ENCODE data around the gene MICU2.

MICU2 gene

DNA sequence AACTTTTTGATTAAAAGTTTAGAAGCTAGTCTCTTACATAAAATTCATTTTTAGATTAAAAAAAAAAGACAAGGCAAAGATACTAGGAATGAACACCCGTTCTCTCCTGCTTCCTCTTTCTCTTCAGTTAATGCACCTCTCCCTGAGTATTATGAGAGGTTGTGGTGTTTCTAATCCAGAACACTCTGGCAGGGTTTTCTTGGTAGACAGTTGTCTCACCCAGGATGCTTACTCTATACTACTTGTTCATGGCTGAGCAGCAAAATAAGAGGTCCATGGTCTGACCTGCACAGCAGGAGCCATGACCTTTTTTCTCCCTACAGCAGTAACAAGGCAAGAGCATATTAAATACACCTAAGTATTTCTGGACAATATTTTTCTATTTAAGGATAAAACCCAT lies 62.0 kb downstream of the MICU2 start:
- Histone ChIP-seq H3K27me3 (ENCODE audit: control insufficient read depth in 1 of 2, insufficient read depth in 2 of 2, low read length in 2 of 2) (no peaks in the 10 kb centered on the region), H3K4me3 (ENCODE audit: low read depth in 1 of 2, low read length in 2 of 2) (no peak overlapping the region), H3K9ac (ENCODE audit: low read length) (no peak overlapping the region), H3K9me3 (ENCODE audit: low read length) (no peaks in the 10 kb centered on the region), H3K4me1 (ENCODE audit: insufficient read depth, low read length) (no peaks in the 10 kb centered on the region), H3K36me3 (ENCODE audit: insufficient read depth, low read length) (no peaks in the 10 kb centered on the region), H3K27ac (ENCODE audit: low read depth, low read length) (no peak overlapping the region)

DNA sequence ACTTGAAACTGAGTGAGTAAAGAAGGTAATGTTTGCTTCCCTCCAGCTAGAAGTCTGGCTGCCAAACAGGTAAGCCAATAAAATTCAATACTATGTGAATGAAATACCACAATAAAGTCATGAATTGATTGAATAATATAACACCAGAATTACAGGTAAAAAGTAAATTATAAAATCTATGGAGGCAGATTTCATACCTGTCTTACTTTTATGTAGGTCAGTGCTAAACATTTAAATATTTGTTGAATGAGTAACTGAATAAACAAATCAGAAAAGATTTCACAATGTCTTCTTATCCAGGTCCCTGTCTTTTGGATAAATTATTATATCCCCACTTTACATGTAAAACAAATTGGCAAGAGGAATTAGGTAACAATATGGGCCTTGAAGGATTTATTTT lies 62.7 kb downstream of the MICU2 start:
- Histone ChIP-seq H3K27ac (ENCODE audit: low read depth, low read length) (no peak overlapping the region), H3K4me3 (ENCODE audit: low read depth in 1 of 2, low read length in 2 of 2) (no peak overlapping the region), H3K27me3 (ENCODE audit: control insufficient read depth in 1 of 2, insufficient read depth in 2 of 2, low read length in 2 of 2) (no peaks in the 10 kb centered on the region), H3K36me3 (ENCODE audit: insufficient read depth, low read length) (no peaks in the 10 kb centered on the region), H3K9ac (ENCODE audit: low read length) (no peak overlapping the region), H3K9me3 (ENCODE audit: low read length) (no peaks in the 10 kb centered on the region), H3K4me1 (ENCODE audit: insufficient read depth, low read length) (no peaks in the 10 kb centered on the region)

DNA sequence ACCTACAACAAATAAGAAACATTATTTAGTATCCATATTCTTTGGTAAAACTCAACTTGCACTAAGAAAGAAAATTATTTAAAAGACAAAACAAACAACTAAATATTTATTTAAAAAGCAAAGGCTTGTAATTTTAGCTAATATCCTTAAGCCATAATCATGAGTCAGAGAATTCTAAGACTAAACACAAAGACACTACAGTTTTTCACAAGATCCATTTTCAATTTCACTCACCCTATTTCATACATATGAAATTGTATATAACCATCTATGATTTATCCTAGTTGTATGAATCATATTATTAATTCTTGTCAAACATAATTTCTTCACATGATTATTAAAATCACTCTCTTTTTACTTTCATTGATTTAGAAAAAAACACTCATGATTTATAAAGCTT lies 64.3 kb downstream of the MICU2 start:
- H3K9me3 ChIP-seq (ENCODE audit: low read length), result no peaks in the 10 kb centered on the region
- H3K9ac ChIP-seq (ENCODE audit: low read length), result no peak overlapping the region
- no peak overlapping the region for H3K27ac ChIP-seq (ENCODE audit: low read depth, low read length)
- no peak overlapping the region for H3K4me3 ChIP-seq (ENCODE audit: low read depth in 1 of 2, low read length in 2 of 2)
- no peaks in the 10 kb centered on the region for H3K4me1 ChIP-seq (ENCODE audit: insufficient read depth, low read length)
- H3K27me3 ChIP-seq (ENCODE audit: control insufficient read depth in 1 of 2, insufficient read depth in 2 of 2, low read length in 2 of 2), result no peaks in the 10 kb centered on the region
- H3K36me3 ChIP-seq (ENCODE audit: insufficient read depth, low read length), result no peaks in the 10 kb centered on the region

DNA sequence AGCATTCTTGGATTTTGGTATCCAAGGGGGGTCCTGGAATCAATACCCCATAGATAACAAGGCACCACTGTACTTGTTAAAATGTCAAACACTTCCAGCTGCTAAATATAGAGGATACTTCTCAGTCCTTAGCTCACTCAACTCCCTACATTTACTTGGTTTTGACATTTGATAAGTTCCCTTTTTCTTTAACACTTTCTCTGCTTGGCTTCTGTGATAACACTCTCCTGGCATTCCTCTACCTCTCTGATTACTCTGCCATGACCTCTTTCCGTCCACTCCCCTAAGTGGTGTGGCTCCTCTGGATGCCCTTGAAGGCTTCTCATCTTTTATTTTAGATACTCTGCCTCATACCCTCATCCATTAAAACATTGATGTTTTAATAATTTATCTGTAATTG lies 65.2 kb downstream of the MICU2 start:
- H3K4me1 ChIP-seq (ENCODE audit: insufficient read depth, low read length), result no peaks in the 10 kb centered on the region
- no peaks in the 10 kb centered on the region for H3K27me3 ChIP-seq (ENCODE audit: control insufficient read depth in 1 of 2, insufficient read depth in 2 of 2, low read length in 2 of 2)
- H3K9me3 ChIP-seq (ENCODE audit: low read length), result no peaks in the 10 kb centered on the region
- H3K27ac ChIP-seq (ENCODE audit: low read depth, low read length), result no peak overlapping the region
- no peak overlapping the region for H3K9ac ChIP-seq (ENCODE audit: low read length)
- H3K36me3 ChIP-seq (ENCODE audit: insufficient read depth, low read length), result no peaks in the 10 kb centered on the region
- no peak overlapping the region for H3K4me3 ChIP-seq (ENCODE audit: low read depth in 1 of 2, low read length in 2 of 2)

DNA sequence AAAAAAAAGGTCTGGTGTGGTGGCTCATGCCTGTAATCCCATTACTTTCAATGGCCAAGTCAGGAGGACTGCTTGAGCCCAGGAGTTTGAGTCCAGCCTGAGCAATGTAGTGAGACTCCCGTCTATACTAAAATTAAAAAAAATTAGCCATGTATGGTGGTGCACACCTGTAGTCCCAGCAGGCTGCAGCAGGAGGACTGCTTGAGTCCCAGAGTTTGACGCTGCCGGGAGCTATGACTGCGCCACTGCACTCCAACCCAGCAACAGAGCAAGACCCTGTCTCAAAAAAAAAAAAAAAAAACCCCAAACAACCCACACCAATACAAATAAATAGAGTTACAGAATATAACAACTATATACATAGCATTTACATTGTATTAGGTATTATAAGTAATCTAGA lies 65.7 kb downstream of the MICU2 start:
- no peaks in the 10 kb centered on the region for H3K36me3 ChIP-seq (ENCODE audit: insufficient read depth, low read length)
- H3K4me3 ChIP-seq (ENCODE audit: low read depth in 1 of 2, low read length in 2 of 2), result no peak overlapping the region
- no peaks in the 10 kb centered on the region for H3K9me3 ChIP-seq (ENCODE audit: low read length)
- H3K4me1 ChIP-seq (ENCODE audit: insufficient read depth, low read length), result no peaks in the 10 kb centered on the region
- no peaks in the 10 kb centered on the region for H3K27me3 ChIP-seq (ENCODE audit: control insufficient read depth in 1 of 2, insufficient read depth in 2 of 2, low read length in 2 of 2)
- H3K27ac ChIP-seq (ENCODE audit: low read depth, low read length), result no peak overlapping the region
- H3K9ac ChIP-seq (ENCODE audit: low read length), result no peak overlapping the region

DNA sequence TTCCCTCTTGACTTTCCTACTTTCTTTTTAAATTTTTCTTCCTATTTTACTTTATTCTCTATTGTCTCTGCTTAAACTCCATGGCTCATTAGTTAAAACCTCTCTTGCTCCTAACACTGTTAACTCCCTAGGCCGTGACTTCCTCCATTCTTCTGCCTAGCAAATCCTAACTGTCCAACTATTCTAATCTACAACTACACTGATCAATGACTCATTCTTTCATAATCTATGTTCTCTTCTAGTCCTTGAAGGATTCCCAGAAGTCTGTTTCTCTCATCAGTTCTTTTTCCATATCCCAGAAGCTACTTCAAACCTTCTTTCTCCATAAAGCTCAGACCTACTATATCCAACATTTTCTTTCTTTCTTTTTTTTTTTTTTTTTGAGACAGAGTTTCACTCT lies 66.9 kb downstream of the MICU2 start:
- H3K9me3 ChIP-seq (ENCODE audit: low read length), result no peaks in the 10 kb centered on the region
- no peak overlapping the region for H3K4me3 ChIP-seq (ENCODE audit: low read depth in 1 of 2, low read length in 2 of 2)
- no peak overlapping the region for H3K9ac ChIP-seq (ENCODE audit: low read length)
- no peaks in the 10 kb centered on the region for H3K4me1 ChIP-seq (ENCODE audit: insufficient read depth, low read length)
- no peak overlapping the region for H3K27ac ChIP-seq (ENCODE audit: low read depth, low read length)
- H3K27me3 ChIP-seq (ENCODE audit: control insufficient read depth in 1 of 2, insufficient read depth in 2 of 2, low read length in 2 of 2), result no peaks in the 10 kb centered on the region
- no peaks in the 10 kb centered on the region for H3K36me3 ChIP-seq (ENCODE audit: insufficient read depth, low read length)

DNA sequence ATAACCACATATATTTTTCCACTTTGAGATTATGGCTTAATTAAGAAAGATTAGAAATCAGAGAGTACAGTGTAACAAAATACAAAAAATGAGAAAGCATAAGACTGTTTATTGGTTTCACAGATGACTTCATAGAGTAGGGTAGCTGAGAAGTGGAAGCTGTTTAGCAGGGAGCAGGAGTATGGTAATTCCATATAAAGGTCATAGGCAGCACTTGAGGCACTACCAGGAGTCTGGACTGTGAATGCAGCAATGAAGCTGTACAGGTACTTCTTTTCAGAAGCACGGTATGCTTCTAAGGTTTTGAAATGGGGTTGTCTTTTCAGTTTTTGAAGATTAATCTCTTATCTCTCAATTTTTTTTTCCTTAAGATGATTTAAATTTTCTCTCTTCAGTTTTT lies 69.2 kb downstream of the MICU2 start:
- Histone ChIP-seq H3K9ac (ENCODE audit: low read length) (no peak overlapping the region), H3K9me3 (ENCODE audit: low read length) (no peaks in the 10 kb centered on the region), H3K27me3 (ENCODE audit: control insufficient read depth in 1 of 2, insufficient read depth in 2 of 2, low read length in 2 of 2) (no peaks in the 10 kb centered on the region), H3K36me3 (ENCODE audit: insufficient read depth, low read length) (no peaks in the 10 kb centered on the region), H3K27ac (ENCODE audit: low read depth, low read length) (no peak overlapping the region), H3K4me3 (ENCODE audit: low read depth in 1 of 2, low read length in 2 of 2) (no peak overlapping the region), H3K4me1 (ENCODE audit: insufficient read depth, low read length) (no peaks in the 10 kb centered on the region)

DNA sequence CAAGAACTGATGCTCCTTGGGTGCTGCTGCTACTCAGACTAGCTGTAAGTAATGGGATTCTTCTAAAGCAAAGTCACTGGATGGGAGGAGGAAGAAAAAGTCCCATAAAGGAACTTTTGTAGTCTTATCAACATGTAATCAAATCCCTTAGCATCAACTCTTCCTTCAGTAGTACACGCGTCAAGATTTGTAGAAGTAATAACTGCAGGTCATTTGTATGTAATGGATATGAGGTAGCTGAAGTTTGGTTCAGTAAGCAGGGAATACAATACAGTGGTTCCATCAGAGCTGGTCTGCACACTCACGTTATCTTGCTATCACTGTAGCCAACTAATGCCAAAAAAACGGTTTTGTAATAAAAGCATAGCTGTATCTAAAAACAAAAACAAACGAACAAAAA lies 72.5 kb downstream of the MICU2 start:
- Histone ChIP-seq H3K27me3 (ENCODE audit: control insufficient read depth in 1 of 2, insufficient read depth in 2 of 2, low read length in 2 of 2) (no peaks in the 10 kb centered on the region), H3K9me3 (ENCODE audit: low read length) (no peaks in the 10 kb centered on the region), H3K4me3 (ENCODE audit: low read depth in 1 of 2, low read length in 2 of 2) (no peak overlapping the region), H3K4me1 (ENCODE audit: insufficient read depth, low read length) (no peaks in the 10 kb centered on the region), H3K9ac (ENCODE audit: low read length) (no peak overlapping the region), H3K36me3 (ENCODE audit: insufficient read depth, low read length) (no peaks in the 10 kb centered on the region), H3K27ac (ENCODE audit: low read depth, low read length) (no peak overlapping the region)

DNA sequence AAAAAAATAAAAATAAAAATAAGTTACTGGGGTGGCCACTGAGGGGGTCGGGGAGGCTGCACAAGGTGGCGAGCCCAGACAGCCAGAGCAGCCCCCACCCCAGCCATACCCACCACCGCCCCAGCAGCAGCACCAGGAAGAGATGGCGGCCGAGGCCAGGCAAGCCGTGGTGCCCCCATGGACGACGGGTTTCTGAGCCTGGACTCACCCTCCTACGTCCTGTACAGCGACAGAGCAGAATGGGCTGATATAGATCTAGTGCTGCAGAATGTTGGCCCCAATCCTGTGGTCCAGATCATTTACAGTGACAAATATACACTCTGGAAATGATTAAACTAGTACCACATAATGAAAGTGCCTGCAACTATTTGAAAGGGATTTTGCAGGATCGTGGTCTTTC lies 73.3 kb downstream of the MICU2 start:
- Histone ChIP-seq H3K4me3 (ENCODE audit: low read depth in 1 of 2, low read length in 2 of 2) (no peak overlapping the region), H3K27ac (ENCODE audit: low read depth, low read length) (no peak overlapping the region), H3K36me3 (ENCODE audit: insufficient read depth, low read length) (no peaks in the 10 kb centered on the region), H3K4me1 (ENCODE audit: insufficient read depth, low read length) (no peaks in the 10 kb centered on the region), H3K9me3 (ENCODE audit: low read length) (no peaks in the 10 kb centered on the region), H3K27me3 (ENCODE audit: control insufficient read depth in 1 of 2, insufficient read depth in 2 of 2, low read length in 2 of 2) (no peaks in the 10 kb centered on the region), H3K9ac (ENCODE audit: low read length) (no peak overlapping the region)

DNA sequence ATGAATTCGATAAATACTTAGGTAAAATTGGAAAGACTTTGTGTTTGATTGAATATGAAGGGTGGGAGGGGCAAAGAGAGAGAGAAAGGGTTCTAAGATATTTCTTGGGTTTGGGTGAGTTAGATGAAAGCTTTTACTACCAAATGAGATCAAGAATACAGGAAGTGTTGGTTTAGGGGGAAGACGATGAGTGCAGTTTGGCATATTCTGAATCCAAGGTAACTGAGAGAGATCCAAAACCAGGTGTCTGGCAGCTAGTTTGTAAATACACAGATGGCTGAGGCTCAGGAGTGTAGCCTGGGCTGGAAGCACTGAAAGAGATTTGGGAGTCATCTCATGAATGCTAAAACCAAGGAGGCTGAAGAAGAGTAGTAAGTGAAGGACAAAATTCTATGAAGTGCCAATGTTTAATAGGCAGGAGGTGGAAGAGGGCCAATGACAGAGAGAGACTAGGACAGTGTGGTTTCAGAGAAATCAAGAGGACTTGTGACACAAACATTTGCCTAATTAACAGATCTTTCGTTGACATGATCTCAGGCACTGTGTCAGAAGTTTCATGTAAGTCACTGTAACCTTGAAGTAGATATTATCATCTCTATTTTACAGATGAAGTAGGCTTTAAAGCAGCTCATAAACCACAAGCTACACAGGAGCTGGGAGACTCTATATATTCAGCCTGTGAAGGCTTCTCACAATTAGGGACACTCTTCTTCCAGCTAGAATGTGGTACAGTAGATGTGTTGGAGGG lies 74.7 kb downstream of the MICU2 start:
- Histone ChIP-seq H3K36me3 (ENCODE audit: insufficient read depth, low read length) (no peaks in the 10 kb centered on the region), H3K4me1 (ENCODE audit: insufficient read depth, low read length) (no peaks in the 10 kb centered on the region), H3K4me3 (ENCODE audit: low read depth in 1 of 2, low read length in 2 of 2) (no peak overlapping the region), H3K27ac (ENCODE audit: low read depth, low read length) (no peak overlapping the region), H3K9ac (ENCODE audit: low read length) (no peak overlapping the region), H3K27me3 (ENCODE audit: control insufficient read depth in 1 of 2, insufficient read depth in 2 of 2, low read length in 2 of 2) (no peaks in the 10 kb centered on the region), H3K9me3 (ENCODE audit: low read length) (no peaks in the 10 kb centered on the region)

DNA sequence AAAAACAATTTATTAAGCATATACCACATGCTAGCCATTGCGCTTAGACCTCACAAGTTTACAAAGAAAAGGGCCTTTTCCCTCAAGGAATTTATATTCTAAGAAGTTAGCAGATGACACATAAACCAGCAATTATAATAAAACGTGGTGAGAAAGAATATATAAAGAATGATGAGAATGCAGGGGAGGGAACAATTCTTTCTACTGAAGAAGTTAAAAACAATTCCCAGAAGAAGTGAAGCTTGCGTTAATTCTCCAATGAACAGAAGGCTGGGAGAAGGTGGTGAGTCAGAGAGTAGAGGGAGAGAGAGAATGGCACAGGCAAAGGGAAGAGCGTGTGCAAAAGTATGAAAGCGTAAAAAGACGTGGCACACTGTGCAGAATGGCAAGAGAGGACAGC lies 75.4 kb downstream of the MICU2 start:
- Histone ChIP-seq H3K4me1 (ENCODE audit: insufficient read depth, low read length) (no peaks in the 10 kb centered on the region), H3K9me3 (ENCODE audit: low read length) (no peaks in the 10 kb centered on the region), H3K36me3 (ENCODE audit: insufficient read depth, low read length) (no peaks in the 10 kb centered on the region), H3K27ac (ENCODE audit: low read depth, low read length) (no peak overlapping the region), H3K4me3 (ENCODE audit: low read depth in 1 of 2, low read length in 2 of 2) (no peak overlapping the region), H3K9ac (ENCODE audit: low read length) (no peak overlapping the region), H3K27me3 (ENCODE audit: control insufficient read depth in 1 of 2, insufficient read depth in 2 of 2, low read length in 2 of 2) (no peaks in the 10 kb centered on the region)

DNA sequence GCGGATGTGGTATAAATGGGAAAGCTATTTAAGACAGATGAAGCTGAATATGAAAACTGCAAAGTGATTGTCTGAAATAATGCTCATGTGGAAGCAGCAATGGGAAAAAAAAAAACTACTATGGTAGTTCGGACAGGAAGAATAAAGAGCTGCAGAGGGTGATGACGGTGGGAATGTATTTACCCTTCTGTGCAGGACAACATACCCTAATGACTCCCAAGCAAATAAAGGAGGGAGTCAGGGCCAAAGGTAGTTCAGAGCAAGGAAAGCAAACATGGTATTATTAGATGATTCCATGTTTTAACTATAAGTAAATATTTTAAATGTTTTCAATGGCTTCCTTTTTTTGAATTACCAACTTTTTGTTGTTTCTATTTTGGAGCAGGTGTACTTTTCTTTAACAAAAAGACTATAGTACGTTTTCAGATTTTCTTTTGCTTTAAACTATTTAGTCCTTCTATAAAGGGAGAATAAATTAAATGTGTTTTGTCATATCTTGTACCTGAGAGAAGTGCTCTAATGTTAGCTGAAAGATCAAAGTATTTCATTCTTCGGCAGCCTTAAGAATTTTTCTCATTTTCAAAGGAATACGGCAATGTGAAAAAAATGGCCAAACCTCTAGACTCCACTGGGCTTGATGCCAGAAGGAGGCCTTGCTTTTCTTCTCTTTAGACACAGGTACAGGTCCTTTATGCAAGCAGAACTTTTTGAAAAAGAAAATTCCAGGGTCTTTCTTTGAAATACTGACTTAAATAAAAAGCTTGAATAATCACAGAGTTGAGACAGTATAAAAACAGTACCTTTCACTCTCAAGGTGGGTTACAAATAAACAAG lies 77.0 kb downstream of the MICU2 start:
- no peak overlapping the region for H3K4me3 ChIP-seq (ENCODE audit: low read depth in 1 of 2, low read length in 2 of 2)
- no peaks in the 10 kb centered on the region for H3K27me3 ChIP-seq (ENCODE audit: control insufficient read depth in 1 of 2, insufficient read depth in 2 of 2, low read length in 2 of 2)

More for the DNA sequence above, 77.0 kb downstream of the MICU2 start:
- Histone ChIP-seq H3K4me1 (ENCODE audit: insufficient read depth, low read length) (no peaks in the 10 kb centered on the region), H3K9ac (ENCODE audit: low read length) (no peak overlapping the region), H3K36me3 (ENCODE audit: insufficient read depth, low read length) (peaks cover 5% of the 10 kb centered on the region), H3K9me3 (ENCODE audit: low read length) (no peaks in the 10 kb centered on the region), H3K27ac (ENCODE audit: low read depth, low read length) (no peak overlapping the region)
